ENCODE data around the gene USP34.
"Not testable (repeated sequence)": the region's sequence is repeated elsewhere in the genome, so short reads cannot be mapped to it uniquely, and the experiment has no call there.

USP34 gene

GRCh38 chr2:61463769-61464475 is 7.0 kb downstream of the USP34 start:
- DNase-seq = no peak

GRCh38 chr2:61461404-61461803 is 9.5 kb downstream of the USP34 start:
- no peak for DNase-seq

- DNase-seq = no peak
Observed at GRCh38 chr2:61460163-61460562, 10.7 kb downstream of the USP34 start.

GRCh38 chr2:61456746-61457420 is 14.0 kb downstream of the USP34 start:
- no peak for DNase-seq

GRCh38 chr2:61456070-61456745 is 14.7 kb downstream of the USP34 start:
- no peak for DNase-seq

- DNase-seq = not testable (repeated sequence)
Observed at GRCh38 chr2:61454972-61455371, 15.9 kb downstream of the USP34 start.

GRCh38 chr2:61454383-61454782 is 16.5 kb downstream of the USP34 start:
- DNase-seq = no peak

- no peak for DNase-seq
Observed at GRCh38 chr2:61452392-61452791, 18.5 kb downstream of the USP34 start.

GRCh38 chr2:61451178-61451577 is 19.7 kb downstream of the USP34 start:
- DNase-seq = no peak

GRCh38 chr2:61450144-61450543 is 20.7 kb downstream of the USP34 start:
- DNase-seq = no peak

GRCh38 chr2:61448229-61448628 is 22.7 kb downstream of the USP34 start:
- no peak for DNase-seq

- DNase-seq = not testable (repeated sequence)
Observed at GRCh38 chr2:61446971-61447370, 23.9 kb downstream of the USP34 start.

- DNase-seq = no peak
Observed at GRCh38 chr2:61443342-61444041, 27.4 kb downstream of the USP34 start.

GRCh38 chr2:61439241-61440002 is 31.5 kb downstream of the USP34 start:
- no peak for DNase-seq

GRCh38 chr2:61438670-61439069 is 32.2 kb downstream of the USP34 start:
- no peak for DNase-seq

- DNase-seq = no peak
Observed at GRCh38 chr2:61437170-61437569, 33.7 kb downstream of the USP34 start.

GRCh38 chr2:61436092-61436491 is 34.8 kb downstream of the USP34 start:
- no peak for DNase-seq

GRCh38 chr2:61435291-61435690 is 35.6 kb downstream of the USP34 start:
- no peak for DNase-seq

GRCh38 chr2:61434314-61434713 is 36.6 kb downstream of the USP34 start:
- DNase-seq = no peak

GRCh38 chr2:61433606-61434005 is 37.3 kb downstream of the USP34 start:
- no peak for DNase-seq

- DNase-seq = no peak
Observed at GRCh38 chr2:61432990-61433389, 37.9 kb downstream of the USP34 start.

- DNase-seq = no peak
Observed at GRCh38 chr2:61431345-61431744, 39.5 kb downstream of the USP34 start.

Data from activated naive CD4-positive, alpha-beta T cell (primary cell).